A673 (cell line): ENCODE measurements around the gene MDH1. TPM values are rescaled to one million over a fixed set of nuclear protein-coding genes. Genes with fewer than 3 reads are reported as not detected.

Experiments used
- BruUV-seq: library from RNA; stranded (reverse); fragments of 400-500 nt; replicated peaks from 2 replicates; lab custom pipeline; 2021; lab: Mats Ljungman, UMichigan
- CTCF ChIA-PET: fragments of 300-600 bp; sonication (Branson Sonifier 250); formaldehyde crosslinking; loops from one replicate; lab custom pipeline; 2022; ENCODE audit warnings: antibody characterized with exemption; lab: Charles Lee
- POLR2A ChIA-PET: fragments of 300-600 bp; sonication (Branson Sonifier 250); formaldehyde crosslinking; loops from one replicate; lab custom pipeline; 2022; ENCODE audit warnings: antibody characterized with exemption; ENCODE audit not compliant: low non-redundant PET; lab: Charles Lee
- DNase-seq: peaks from one replicate; pipeline ENCODE4 v3.0.0-alpha.2; 2015; ENCODE audit warnings: low spot score
- H3K27ac ChIP-seq: fragments of 200-600 bp; sonication (generic); 2 replicates; pipeline ENCODE4 v1.5.1; 2016; ENCODE audit warnings: mixed run types, low read depth, mild to moderate bottlenecking, mixed read lengths, antibody characterized with exemption, low read length; ENCODE audit not compliant: poor library complexity, severe bottlenecking
- H3K27me3 ChIP-seq: fragments of 200-600 bp; sonication (generic); replicated peaks from 2 replicates; pipeline ENCODE4 v1.6.1; 2017; ENCODE audit warnings: mixed run types, low read depth, mild to moderate bottlenecking, mixed read lengths, antibody characterized with exemption, low read length; ENCODE audit not compliant: insufficient read depth, poor library complexity
- H3K36me3 ChIP-seq: fragments of 200-600 bp; sonication (generic); 2 replicates; pipeline ENCODE4 v1.6.1; 2016; ENCODE audit warnings: mixed run types, mild to moderate bottlenecking, mixed read lengths, antibody characterized with exemption, low read length; ENCODE audit not compliant: insufficient read depth, poor library complexity, severe bottlenecking
- H3K4me1 ChIP-seq: fragments of 200-600 bp; sonication (generic); 2 replicates; pipeline ENCODE4 v1.6.1; 2017; ENCODE audit warnings: mixed run types, mild to moderate bottlenecking, mixed read lengths, antibody characterized with exemption, low read length; ENCODE audit not compliant: insufficient read depth, poor library complexity, severe bottlenecking
- H3K4me3 ChIP-seq: fragments of 200-600 bp; sonication (generic); 2 replicates; pipeline ENCODE4 v1.5.1; 2016; ENCODE audit warnings: low read depth, mixed run types, mild to moderate bottlenecking, mixed read lengths, low read length; ENCODE audit not compliant: poor library complexity, severe bottlenecking
- H3K9me3 ChIP-seq: fragments of 200-600 bp; sonication (generic); 2 replicates; pipeline ENCODE4 v1.6.1; 2016; ENCODE audit warnings: mixed run types, low read depth, mild to moderate bottlenecking, mixed read lengths, antibody characterized with exemption, low read length; ENCODE audit not compliant: poor library complexity, severe bottlenecking
- EZH2 ChIP-seq: fragments of 200-600 bp; sonication (generic); IDR thresholded peaks from 2 replicates; pipeline ENCODE4 v1.6.1; 2017; ENCODE audit warnings: borderline replicate concordance, low read depth, mild to moderate bottlenecking, mixed read lengths, antibody characterized with exemption, low read length; ENCODE audit not compliant: poor library complexity, severe bottlenecking
- intact Hi-C: fragments of 100-400 bp; cut with micrococcal nuclease; formaldehyde crosslinking; loops from one replicate; pipeline ENCODE4 v1.10.0; 2022; ENCODE audit not compliant: unreplicated experiment
- total RNA-seq: library from RNA; stranded (reverse); gene quantifications from 2 replicates; pipeline ENCODE4 v1.2.3, GENCODE V29; 2021
- TF ChIP-seq, protein P1 (sequence below): fragments of 300-800, 200-600 bp; sonication (generic); conservative IDR thresholded peaks from 2 replicates; pipeline ENCODE4 v1.5.1; 2017; ENCODE audit warnings: low read depth, mild to moderate bottlenecking, antibody characterized with exemption, low read length, moderate library complexity, mixed read lengths

MDH1 gene
- total RNA-seq, 1 experiment from 2014 or later = 185 TPM

DNA sequence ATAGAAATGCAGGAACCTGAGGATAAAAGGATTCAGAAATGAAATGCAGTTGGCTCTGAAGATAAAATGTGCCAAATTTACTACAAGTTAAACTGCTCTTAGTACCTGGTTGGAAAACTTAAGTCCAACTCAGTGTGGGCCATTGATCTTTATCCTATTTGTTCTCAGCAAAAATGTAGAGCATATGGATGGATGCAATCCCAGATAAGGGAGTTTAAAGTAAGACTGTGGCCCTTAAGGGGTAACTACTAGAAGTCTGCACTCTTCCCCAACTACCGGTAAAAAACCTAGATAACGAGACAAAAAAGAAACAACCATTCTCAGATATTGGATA lies 63.9 kb downstream of the MDH1 start:
- Histone ChIP-seq H3K36me3 (no peaks in the 10 kb centered on the region), H3K9me3 (no peaks in the 10 kb centered on the region), H3K4me3 (no peak overlapping the region), H3K27me3 (no peaks in the 10 kb centered on the region), H3K27ac (no peak overlapping the region), H3K4me1 (no peaks in the 10 kb centered on the region)
- TF ChIP-seq, protein P1, sequence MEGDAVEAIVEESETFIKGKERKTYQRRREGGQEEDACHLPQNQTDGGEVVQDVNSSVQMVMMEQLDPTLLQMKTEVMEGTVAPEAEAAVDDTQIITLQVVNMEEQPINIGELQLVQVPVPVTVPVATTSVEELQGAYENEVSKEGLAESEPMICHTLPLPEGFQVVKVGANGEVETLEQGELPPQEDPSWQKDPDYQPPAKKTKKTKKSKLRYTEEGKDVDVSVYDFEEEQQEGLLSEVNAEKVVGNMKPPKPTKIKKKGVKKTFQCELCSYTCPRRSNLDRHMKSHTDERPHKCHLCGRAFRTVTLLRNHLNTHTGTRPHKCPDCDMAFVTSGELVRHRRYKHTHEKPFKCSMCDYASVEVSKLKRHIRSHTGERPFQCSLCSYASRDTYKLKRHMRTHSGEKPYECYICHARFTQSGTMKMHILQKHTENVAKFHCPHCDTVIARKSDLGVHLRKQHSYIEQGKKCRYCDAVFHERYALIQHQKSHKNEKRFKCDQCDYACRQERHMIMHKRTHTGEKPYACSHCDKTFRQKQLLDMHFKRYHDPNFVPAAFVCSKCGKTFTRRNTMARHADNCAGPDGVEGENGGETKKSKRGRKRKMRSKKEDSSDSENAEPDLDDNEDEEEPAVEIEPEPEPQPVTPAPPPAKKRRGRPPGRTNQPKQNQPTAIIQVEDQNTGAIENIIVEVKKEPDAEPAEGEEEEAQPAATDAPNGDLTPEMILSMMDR = no peak
- no peak for TF ChIP-seq EZH2
- intact Hi-C loops = no loop called here
- POLR2A ChIA-PET = no interaction called here
- BruUV-seq = no TSS peak
- DNase-seq = no peak
- CTCF ChIA-PET = no interaction called here

DNA sequence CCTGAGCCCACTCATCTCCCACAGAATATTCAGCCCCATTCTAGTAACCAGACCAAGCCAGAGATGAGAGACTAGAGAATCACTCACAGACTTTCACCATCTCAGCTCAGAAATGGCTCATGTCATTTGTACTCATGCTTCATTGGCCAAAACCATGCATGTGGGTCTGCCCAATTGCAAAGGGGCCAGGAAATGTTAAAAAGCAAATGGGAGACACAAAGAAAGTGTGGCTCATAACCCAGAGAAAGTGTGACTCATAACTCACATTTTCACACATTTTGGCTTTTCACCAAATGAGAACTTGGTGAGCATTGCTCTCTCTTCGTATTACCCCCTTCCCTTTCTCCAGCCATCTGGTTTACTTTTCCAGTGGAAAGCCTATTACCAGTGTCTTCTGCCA lies 66.2 kb downstream of the MDH1 start:
- Histone ChIP-seq H3K9me3 (no peaks in the 10 kb centered on the region), H3K4me3 (no peak overlapping the region), H3K4me1 (no peaks in the 10 kb centered on the region), H3K36me3 (no peaks in the 10 kb centered on the region), H3K27ac (no peak overlapping the region), H3K27me3 (no peaks in the 10 kb centered on the region)
- TF ChIP-seq EZH2 = no peak
- TF ChIP-seq, protein P1 = no peak
- no TSS peak for BruUV-seq
- POLR2A ChIA-PET = no interaction called here
- DNase-seq = peak; percentile 19
- CTCF ChIA-PET = no interaction called here
- intact Hi-C loops = no loop called here

Other genes starting within 250 kb of the MDH1 start
- gene WDPCP, start 486 bp upstream of the MDH1 start, total RNA-seq = 7.9 and 10.5 TPM in 2 replicates